Suprapubic skin (tissue), 4 donors: ENCODE results near the gene E4F1. TPM values are rescaled to one million over a fixed set of nuclear protein-coding genes. Genes with fewer than 3 reads are reported as not detected.
A peak's percentile ranks its signal among the peaks of the same experiment; 100 is the strongest.

Source experiments
- DNase-seq, 2 donors: peaks; one replicate each; pipeline ENCODE4 v3.0.0-alpha.2; 2019; ENCODE audit warnings: low spot score in 2 of 2
- H3K27ac ChIP-seq: fragments of 200-600 bp; sonication (generic); one replicate; pipeline ENCODE4 v1.5.1; 2019
- H3K27me3 ChIP-seq: fragments of 200-600 bp; sonication (generic); one replicate; pipeline ENCODE4 v1.5.1; 2019
- H3K36me3 ChIP-seq: fragments of 200-600 bp; sonication (generic); one replicate; pipeline ENCODE4 v1.5.1; 2019
- H3K4me1 ChIP-seq: fragments of 200-600 bp; sonication (generic); one replicate; pipeline ENCODE4 v1.5.1; 2019
- H3K4me3 ChIP-seq: fragments of 200-600 bp; sonication (generic); one replicate; pipeline ENCODE4 v1.5.1; 2019; ENCODE audit warnings: mild to moderate bottlenecking
- H3K9me3 ChIP-seq: fragments of 200-600 bp; sonication (generic); one replicate; pipeline ENCODE4 v1.5.1; 2019
- EP300 ChIP-seq: sonication (generic); formaldehyde crosslinking; IDR thresholded peaks from one replicate; pipeline ENCODE4 v1.6.1; 2017; ENCODE audit warnings: antibody characterized with exemption
- POLR2A ChIP-seq, 2 donors: fragments of 450-650 bp; IDR thresholded peaks; one replicate each; pipeline ENCODE4 v1.6.1; 2017; ENCODE audit warnings: antibody characterized with exemption in 2 of 2, mild to moderate bottlenecking in 2 of 2, moderate library complexity in 2 of 2
- POLR2AphosphoS5 ChIP-seq, 3 donors: sonication (generic); formaldehyde crosslinking; IDR thresholded peaks; one replicate each; pipeline ENCODE4 v1.6.1; 2017; ENCODE audit warnings: antibody characterized with exemption in 3 of 3
- WGBS: methylation state at CpG from one replicate; pipeline ENCODE4 v1.1.5; 2018; 5-methylcytosine and 5-hydroxymethylcytosine counted together
- total RNA-seq, 4 donors: library from RNA; depleted of rRNA; stranded (reverse); fragments of >200 nt; gene quantifications; one replicate each; pipeline ENCODE4 v1.1.0, GENCODE V29; 2016
- TF ChIP-seq, protein P1 (sequence below), 2 donors: fragments of 200-600 bp in 1 of 2; fragments of 450-650 bp in 1 of 2; sonication (generic) in 1 of 2; IDR thresholded peaks; one replicate each; pipeline ENCODE4 v1.5.1; 2016 to 2019; ENCODE audit warnings: antibody characterized with exemption in 2 of 2, mild to moderate bottlenecking in 1 of 2, moderate library complexity in 1 of 2

The E4F1 gene
- total RNA-seq, 4 donors from 2014 or later = 42.1 to 79.3 (median 54.2) TPM

DNA sequence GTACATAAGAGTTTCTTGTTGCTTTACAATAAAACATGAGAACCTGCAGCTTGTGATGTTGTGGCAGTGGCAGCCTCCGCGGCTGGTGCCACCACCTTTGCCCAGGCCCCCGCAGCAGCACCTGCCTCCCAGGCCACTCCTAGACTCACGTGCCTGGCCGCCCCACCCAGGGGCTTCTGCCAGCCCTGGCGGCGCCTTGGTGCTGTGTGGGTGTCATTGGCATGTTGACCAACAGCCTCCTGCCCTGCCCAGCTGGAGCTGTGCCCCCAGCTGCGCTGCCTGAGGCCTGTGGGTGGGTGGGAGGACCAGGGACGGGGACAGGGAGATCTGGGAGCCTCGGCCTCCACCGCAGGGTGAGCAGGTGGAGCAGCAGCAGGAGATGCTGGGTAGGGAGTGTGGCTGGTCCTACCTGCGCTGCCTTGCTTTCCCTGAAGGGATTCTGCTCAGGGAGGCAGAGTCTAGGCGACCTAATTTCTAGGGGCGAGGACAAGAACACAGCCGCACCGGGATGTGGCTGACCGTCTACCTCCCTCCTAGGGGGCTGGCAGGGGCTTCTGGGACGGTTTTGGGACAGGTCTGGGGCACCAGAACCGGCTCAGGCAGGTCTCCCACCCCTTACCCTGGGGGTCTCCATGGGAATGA is 12.4 kb downstream of the E4F1 start:
- Histone ChIP-seq H3K36me3 (peaks cover 56% of the 10 kb centered on the region), H3K4me3 (peak overlapping the region; percentile 46)

DNA sequence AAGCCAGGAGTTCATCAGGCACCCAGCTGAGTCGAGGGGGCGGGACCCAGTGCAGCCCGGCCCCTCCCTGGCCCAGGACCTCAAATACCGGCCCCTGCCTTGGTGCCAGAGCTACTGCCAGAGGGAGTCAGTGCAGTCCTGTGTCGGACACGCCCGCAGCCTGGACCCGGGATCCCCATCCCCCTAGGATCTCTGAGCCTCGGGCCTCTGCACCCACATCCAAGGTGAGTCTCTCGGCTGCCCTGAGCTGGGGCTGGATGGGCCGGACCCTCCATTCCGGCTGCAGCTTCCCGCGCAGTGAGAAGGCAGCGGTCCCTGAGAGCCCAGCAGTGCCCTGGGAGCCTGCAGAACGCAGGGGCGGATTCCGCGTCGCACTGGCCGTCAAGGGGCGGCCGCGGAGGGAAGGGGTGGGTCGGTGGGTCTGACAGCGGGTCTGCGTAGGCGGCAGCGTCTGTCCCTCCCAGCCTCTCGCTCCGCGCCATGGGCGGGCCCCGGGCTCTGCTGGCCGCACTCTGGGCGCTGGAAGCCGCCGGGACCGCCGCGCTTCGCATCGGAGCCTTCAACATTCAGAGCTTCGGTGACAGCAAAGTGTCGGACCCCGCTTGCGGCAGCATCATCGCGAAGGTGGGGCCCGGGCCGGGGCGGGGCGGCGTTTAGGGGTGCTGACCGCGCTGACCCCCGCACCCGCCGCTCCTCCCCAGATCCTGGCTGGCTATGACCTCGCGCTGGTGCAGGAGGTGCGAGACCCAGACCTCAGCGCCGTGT is 13.1 kb downstream of the E4F1 start, which contains the start of gene DNASE1L2:
DNASE1L2 (plus strand) TSS at position 108 of the 765 bp plus-strand sequence; CDS start at position 481, 373 bp downstream.
- Histone ChIP-seq H3K4me3 (peak within 1 kb of the TSS; percentile 46), H3K9me3 (no peaks in the 10 kb centered on the region), H3K27me3 (peaks cover 19% of the 10 kb centered on the region), H3K27ac (peak within 1 kb of the TSS; percentile 47), H3K36me3 (peaks cover 54% of the 10 kb centered on the region), H3K4me1 (peaks cover 35% of the 10 kb centered on the region)
- WGBS = no CpG with 5 or more reads among the region's 64 CpGs
- DNase-seq = peak in 1 of 2 donors; percentile 67
- no peak for TF ChIP-seq EP300
- TF ChIP-seq POLR2A (IDR thresholded peaks at IDR 0.05) = no peak
- TF ChIP-seq, protein P1, sequence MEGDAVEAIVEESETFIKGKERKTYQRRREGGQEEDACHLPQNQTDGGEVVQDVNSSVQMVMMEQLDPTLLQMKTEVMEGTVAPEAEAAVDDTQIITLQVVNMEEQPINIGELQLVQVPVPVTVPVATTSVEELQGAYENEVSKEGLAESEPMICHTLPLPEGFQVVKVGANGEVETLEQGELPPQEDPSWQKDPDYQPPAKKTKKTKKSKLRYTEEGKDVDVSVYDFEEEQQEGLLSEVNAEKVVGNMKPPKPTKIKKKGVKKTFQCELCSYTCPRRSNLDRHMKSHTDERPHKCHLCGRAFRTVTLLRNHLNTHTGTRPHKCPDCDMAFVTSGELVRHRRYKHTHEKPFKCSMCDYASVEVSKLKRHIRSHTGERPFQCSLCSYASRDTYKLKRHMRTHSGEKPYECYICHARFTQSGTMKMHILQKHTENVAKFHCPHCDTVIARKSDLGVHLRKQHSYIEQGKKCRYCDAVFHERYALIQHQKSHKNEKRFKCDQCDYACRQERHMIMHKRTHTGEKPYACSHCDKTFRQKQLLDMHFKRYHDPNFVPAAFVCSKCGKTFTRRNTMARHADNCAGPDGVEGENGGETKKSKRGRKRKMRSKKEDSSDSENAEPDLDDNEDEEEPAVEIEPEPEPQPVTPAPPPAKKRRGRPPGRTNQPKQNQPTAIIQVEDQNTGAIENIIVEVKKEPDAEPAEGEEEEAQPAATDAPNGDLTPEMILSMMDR (IDR thresholded peaks at IDR 0.05) = no peak
- TF ChIP-seq POLR2AphosphoS5 (IDR thresholded peaks at IDR 0.05) = no peak

More for the DNA sequence above, 12.4 kb downstream of the E4F1 start:
- peak in 1 of 2 donors; percentile 63 for DNase-seq
- Histone ChIP-seq H3K27ac (peak overlapping the region; percentile 47), H3K4me1 (peaks cover 38% of the 10 kb centered on the region), H3K27me3 (peaks cover 19% of the 10 kb centered on the region), H3K9me3 (no peaks in the 10 kb centered on the region)
- 65% methylated on average over 5 of the region's 19 CpGs for WGBS
- TF ChIP-seq POLR2AphosphoS5 (IDR thresholded peaks at IDR 0.05) (no peak), POLR2A (IDR thresholded peaks at IDR 0.05) (no peak), EP300 (no peak)
- TF ChIP-seq, protein P1 (IDR thresholded peaks at IDR 0.05) = no peak

DNA sequence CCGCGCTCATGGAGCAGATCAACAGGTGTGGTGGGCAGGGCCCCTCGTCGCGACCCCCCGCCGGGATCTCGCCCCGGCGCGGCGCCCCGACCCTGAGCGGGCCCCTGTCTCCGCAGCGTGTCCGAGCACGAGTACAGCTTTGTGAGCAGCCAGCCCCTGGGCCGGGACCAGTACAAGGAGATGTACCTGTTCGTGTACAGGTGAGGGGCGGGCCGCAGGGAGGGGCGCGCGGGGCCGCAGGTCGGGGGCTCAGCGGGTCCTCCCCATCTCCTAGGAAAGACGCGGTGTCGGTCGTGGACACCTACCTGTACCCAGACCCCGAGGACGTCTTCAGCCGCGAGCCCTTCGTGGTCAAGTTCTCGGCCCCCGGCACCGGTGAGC is 13.7 kb downstream of the E4F1 start:
- TF ChIP-seq EP300 (no peak), POLR2A (IDR thresholded peaks at IDR 0.05) (no peak), POLR2AphosphoS5 (IDR thresholded peaks at IDR 0.05) (no peak)
- TF ChIP-seq, protein P1 (IDR thresholded peaks at IDR 0.05) = no peak
- Histone ChIP-seq H3K9me3 (no peaks in the 10 kb centered on the region), H3K36me3 (peaks cover 54% of the 10 kb centered on the region), H3K4me1 (peaks cover 35% of the 10 kb centered on the region), H3K4me3 (peak overlapping the region; percentile 46), H3K27ac (peak overlapping the region; percentile 47), H3K27me3 (peaks cover 19% of the 10 kb centered on the region)
- peak in 1 of 2 donors; percentile 64 for DNase-seq
- 0% methylated on average over 1 of the region's 40 CpGs for WGBS

DNA sequence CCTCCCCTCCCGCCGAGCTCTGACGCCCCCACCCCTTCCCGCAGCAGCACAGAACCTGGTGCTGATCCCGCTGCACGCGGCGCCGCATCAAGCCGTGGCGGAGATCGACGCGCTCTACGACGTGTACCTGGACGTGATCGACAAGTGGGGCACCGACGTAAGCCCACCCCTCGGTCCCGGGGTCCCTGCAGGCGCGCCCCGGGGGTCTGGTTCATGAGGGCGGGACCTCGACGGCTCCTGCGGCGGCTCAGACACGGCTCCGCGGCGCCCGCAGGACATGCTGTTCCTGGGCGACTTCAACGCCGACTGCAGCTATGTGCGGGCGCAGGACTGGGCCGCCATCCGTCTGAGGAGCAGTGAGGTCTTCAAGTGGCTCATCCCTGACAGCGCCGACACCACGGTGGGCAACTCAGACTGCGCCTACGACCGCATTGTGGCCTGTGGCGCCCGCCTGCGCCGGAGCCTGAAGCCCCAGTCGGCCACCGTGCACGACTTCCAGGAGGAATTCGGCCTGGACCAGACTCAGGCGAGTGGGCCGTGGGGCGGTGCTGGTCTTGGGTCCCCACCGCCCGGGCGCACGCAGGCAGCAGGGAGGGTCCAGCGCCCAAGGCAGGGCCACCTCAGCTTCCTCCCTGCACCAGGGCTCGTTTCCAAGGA is 14.2 kb downstream of the E4F1 start:
- Histone ChIP-seq H3K36me3 (peaks cover 54% of the 10 kb centered on the region), H3K4me3 (peak overlapping the region; percentile 46), H3K27me3 (peaks cover 19% of the 10 kb centered on the region), H3K4me1 (peaks cover 35% of the 10 kb centered on the region), H3K9me3 (no peaks in the 10 kb centered on the region), H3K27ac (no peak overlapping the region)
- 23% methylated on average over 15 of the region's 65 CpGs for WGBS
- TF ChIP-seq POLR2AphosphoS5 (IDR thresholded peaks at IDR 0.05) = no peak
- no peak for TF ChIP-seq POLR2A (IDR thresholded peaks at IDR 0.05)
- no peak for TF ChIP-seq EP300
- TF ChIP-seq, protein P1 (IDR thresholded peaks at IDR 0.05) = no peak
- peak in 1 of 2 donors; percentile 62 for DNase-seq
